ENCODE results near the gene TPK1. TPM values are rescaled to one million over a fixed set of nuclear protein-coding genes. Genes with fewer than 3 reads are reported as not detected.

Gene TPK1
- total RNA-seq, 3 donors from 2014 or later (not counting 1 experiment from before 2014, with no cell fraction given) = 20.9 to 28.6 (median 25.3) TPM

GRCh38 chr7:144854839-144855424, 19.1 kb upstream of the TPK1 start:
- Mint-ChIP-seq H3K4me3 (no peak overlapping the region), H3K27ac (no peak overlapping the region), H3K9me3 (no peaks in the 10 kb centered on the region), H3K27me3 (ENCODE audit: low read depth in 2 of 2) (peaks cover 9 to 27% of the 10 kb centered on the region in 2 donors), H3K4me1 (no peaks in the 10 kb centered on the region), H3K36me3 (peaks cover 6% of the 10 kb centered on the region)
- peak; percentile 43 for TF ChIP-seq CTCF (IDR thresholded peaks at IDR 0.05)
- no peaks in the 10 kb centered on the region for H3K4me1 ChIP-seq (ENCODE audit: control insufficient read depth, insufficient read depth, low read length)
- no peaks in the 10 kb centered on the region for H3K9me3 ChIP-seq (ENCODE audit: control insufficient read depth, insufficient read depth, low read length)
- H3K4me3 ChIP-seq (ENCODE audit: low read length) = no peak overlapping the region
- DNase-seq (peak in 1 of 2 donors; percentile 35), ATAC-seq (no peak)
- intact Hi-C loops (cut with micrococcal nuclease) = no loop called here
- 40% methylated on average over 1 of the region's 3 CpGs for WGBS (ENCODE audit: insufficient coverage)
- no peak overlapping the region for H3K27ac ChIP-seq (ENCODE audit: low read length)
- H3K36me3 ChIP-seq (ENCODE audit: control insufficient read depth, insufficient read depth, low read length) = no peaks in the 10 kb centered on the region
- peaks cover 9% of the 10 kb centered on the region for H3K27me3 ChIP-seq (ENCODE audit: control insufficient read depth, insufficient read depth, low read length)

- no peaks in the 10 kb centered on the region for H3K4me1 ChIP-seq (ENCODE audit: control insufficient read depth, insufficient read depth, low read length)
- TF ChIP-seq CTCF (IDR thresholded peaks at IDR 0.05) = no peak
- H3K36me3 ChIP-seq (ENCODE audit: control insufficient read depth, insufficient read depth, low read length) = no peaks in the 10 kb centered on the region
- Mint-ChIP-seq H3K27ac (no peak overlapping the region), H3K27me3 (ENCODE audit: low read depth in 2 of 2) (peaks cover 9 to 27% of the 10 kb centered on the region in 2 donors), H3K4me1 (no peaks in the 10 kb centered on the region), H3K36me3 (peaks cover 6% of the 10 kb centered on the region), H3K4me3 (no peak overlapping the region), H3K9me3 (no peaks in the 10 kb centered on the region)
- no peak overlapping the region for H3K4me3 ChIP-seq (ENCODE audit: low read length)
- intact Hi-C loops (cut with micrococcal nuclease) = no loop called here
- H3K9me3 ChIP-seq (ENCODE audit: control insufficient read depth, insufficient read depth, low read length) = no peaks in the 10 kb centered on the region
- peaks cover 9% of the 10 kb centered on the region for H3K27me3 ChIP-seq (ENCODE audit: control insufficient read depth, insufficient read depth, low read length)
- no peak for ATAC-seq
- no peak overlapping the region for H3K27ac ChIP-seq (ENCODE audit: low read length)
- WGBS (ENCODE audit: insufficient coverage) = 86% methylated on average over 8 of the region's 8 CpGs
- no peak for DNase-seq
These were observed 17.7 kb upstream of the TPK1 start for GRCh38 chr7:144853542-144853941.

GRCh38 chr7:144848078-144848477, 12.2 kb upstream of the TPK1 start:
- no peaks in the 10 kb centered on the region for H3K9me3 Mint-ChIP-seq
- DNase-seq (no peak), ATAC-seq (no peak)
- peaks cover 6 to 26% of the 10 kb centered on the region in 2 donors for H3K27me3 Mint-ChIP-seq (ENCODE audit: low read depth in 2 of 2)
- intact Hi-C loops (cut with micrococcal nuclease) = no loop called here
- Histone ChIP-seq H3K4me3 (ENCODE audit: low read length) (no peak overlapping the region), H3K27ac (ENCODE audit: low read length) (no peak overlapping the region), H3K36me3 (ENCODE audit: control insufficient read depth, insufficient read depth, low read length) (no peaks in the 10 kb centered on the region), H3K9me3 (ENCODE audit: control insufficient read depth, insufficient read depth, low read length) (no peaks in the 10 kb centered on the region), H3K27me3 (ENCODE audit: control insufficient read depth, insufficient read depth, low read length) (peaks cover 2% of the 10 kb centered on the region), H3K4me1 (ENCODE audit: control insufficient read depth, insufficient read depth, low read length) (no peaks in the 10 kb centered on the region)
- H3K4me1 Mint-ChIP-seq = no peaks in the 10 kb centered on the region
- WGBS (ENCODE audit: insufficient coverage) = 83% methylated on average over 1 of the region's 1 CpG
- H3K27ac Mint-ChIP-seq = no peak overlapping the region
- H3K4me3 Mint-ChIP-seq = no peak overlapping the region
- peaks cover 6% of the 10 kb centered on the region for H3K36me3 Mint-ChIP-seq
- no peak for TF ChIP-seq CTCF (IDR thresholded peaks at IDR 0.05)

- 10% methylated on average over 5 of the region's 6 CpGs for WGBS (ENCODE audit: insufficient coverage)
- Histone ChIP-seq H3K4me3 (ENCODE audit: low read length) (no peak overlapping the region), H3K27ac (ENCODE audit: low read length) (peak overlapping the region; percentile 72)
These were observed 6.6 kb upstream of the TPK1 start for GRCh38 chr7:144842377-144842851.

More at GRCh38 chr7:144842377-144842851, 6.6 kb upstream of the TPK1 start:
- peak; percentile 86 to 91 (median 86) for ATAC-seq
- TF ChIP-seq CTCF (IDR thresholded peaks at IDR 0.05) = no peak
- H3K36me3 ChIP-seq (ENCODE audit: control insufficient read depth, insufficient read depth, low read length) = no peaks in the 10 kb centered on the region
- H3K9me3 Mint-ChIP-seq = peaks cover 4 to 6% of the 10 kb centered on the region in 2 donors
- H3K27me3 Mint-ChIP-seq (ENCODE audit: low read depth in 2 of 2) = peaks cover 4 to 7% of the 10 kb centered on the region in 2 donors
- H3K4me1 ChIP-seq (ENCODE audit: control insufficient read depth, insufficient read depth, low read length) = peaks cover 11% of the 10 kb centered on the region
- intact Hi-C loops (cut with micrococcal nuclease) = no loop called here
- H3K4me3 Mint-ChIP-seq = peak overlapping the region; percentile 63
- H3K36me3 Mint-ChIP-seq = peaks cover 7% of the 10 kb centered on the region
- H3K4me1 Mint-ChIP-seq = peaks cover 14% of the 10 kb centered on the region in 2 donors
- no peaks in the 10 kb centered on the region for H3K9me3 ChIP-seq (ENCODE audit: control insufficient read depth, insufficient read depth, low read length)
- peak; percentile 22 to 36 for DNase-seq
- peak overlapping the region; percentile 89 to 94 for H3K27ac Mint-ChIP-seq
- H3K27me3 ChIP-seq (ENCODE audit: control insufficient read depth, insufficient read depth, low read length) = no peaks in the 10 kb centered on the region
